NCI-H187 (cell line): ENCODE results near the gene IGFBP6.

ENCODE experiments used
- DNase-seq, 2 experiments: peaks; one replicate each; lab custom pipeline; 2025; lab: John Stamatoyannopoulos, UW

Gene IGFBP6

DNA sequence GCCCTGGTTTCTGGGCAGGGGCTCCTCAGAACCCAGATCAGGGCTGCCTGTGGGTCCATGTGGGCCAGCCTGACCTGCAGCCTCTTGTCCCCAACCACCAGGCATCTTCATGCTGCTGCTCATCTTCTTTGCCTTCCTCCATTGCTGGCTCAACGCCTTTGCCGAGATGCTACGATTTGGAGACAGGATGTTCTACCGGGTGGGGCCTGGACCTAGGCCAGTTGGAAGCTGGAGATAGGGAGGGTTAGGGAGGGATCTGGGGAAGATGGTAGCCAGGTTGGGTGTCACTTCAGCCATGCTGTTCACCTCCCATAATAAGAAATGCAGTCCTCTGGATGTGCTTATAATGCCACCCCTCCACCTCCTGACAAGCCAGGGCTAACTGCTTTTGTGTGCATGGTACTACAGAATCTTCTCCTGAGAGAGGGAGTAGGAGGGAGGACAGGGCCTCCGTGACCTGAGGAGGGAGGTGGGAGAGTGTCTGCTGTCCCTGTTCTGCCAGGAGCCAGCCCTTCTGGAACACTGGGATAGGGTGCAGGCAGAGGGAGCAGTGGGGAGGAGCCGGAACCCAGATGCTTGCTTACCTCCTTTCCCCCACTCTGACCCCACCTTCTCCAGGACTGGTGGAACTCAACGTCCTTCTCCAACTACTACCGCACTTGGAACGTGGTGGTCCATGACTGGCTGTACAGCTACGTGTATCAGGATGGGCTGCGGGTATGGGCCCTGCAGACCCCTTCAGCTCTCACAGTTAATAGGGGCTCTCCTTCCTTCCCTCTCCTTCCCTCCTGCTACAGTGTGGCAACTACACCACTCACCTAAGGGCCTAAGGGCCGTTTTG is 23.4 kb downstream of the IGFBP6 start:
- no peak for DNase-seq

- DNase-seq, result no peak
Observed at GRCh38 chr12:53122961-53123468, 25.5 kb downstream of the IGFBP6 start.

DNA sequence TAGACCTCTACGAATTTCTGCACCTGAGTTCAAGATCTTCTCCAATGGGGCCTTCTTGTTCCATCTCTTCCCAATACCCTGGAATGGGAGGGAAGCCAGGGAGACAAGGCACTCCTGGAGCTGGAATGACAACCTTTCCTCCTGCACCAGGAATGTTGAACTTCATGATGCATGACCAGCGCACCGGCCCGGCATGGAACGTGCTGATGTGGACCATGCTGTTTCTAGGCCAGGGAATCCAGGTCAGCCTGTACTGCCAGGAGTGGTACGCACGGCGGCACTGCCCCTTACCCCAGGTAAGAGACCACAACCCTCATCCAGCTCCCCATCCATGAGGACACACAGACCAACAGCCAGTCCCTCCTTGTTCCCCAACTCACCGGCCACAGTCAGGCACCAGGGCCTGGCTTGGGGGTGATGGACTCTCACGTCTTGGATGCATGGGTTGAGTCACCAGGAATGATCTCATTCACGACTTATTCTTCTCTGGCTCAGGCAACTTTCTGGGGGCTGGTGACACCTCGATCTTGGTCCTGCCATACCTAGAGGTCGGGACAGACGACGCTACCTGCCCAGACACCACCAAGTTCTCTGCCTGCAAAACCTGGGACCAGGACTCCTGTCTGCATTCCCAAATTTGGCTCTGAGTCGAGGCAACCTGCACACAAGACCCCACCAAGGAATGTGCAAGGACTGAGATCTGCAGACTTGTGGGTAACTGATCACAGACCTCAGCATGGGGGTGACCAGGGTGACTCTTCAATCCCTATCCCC is 26.3 kb downstream of the IGFBP6 start:
- DNase-seq, result no peak

- no peak for DNase-seq
Observed at GRCh38 chr12:53124352-53124723, 26.9 kb downstream of the IGFBP6 start.

GRCh38 chr12:53127169-53127568 is 29.7 kb downstream of the IGFBP6 start:
- DNase-seq, result no peak

GRCh38 chr12:53128780-53129569 is 31.5 kb downstream of the IGFBP6 start:
- no peak for DNase-seq

DNA sequence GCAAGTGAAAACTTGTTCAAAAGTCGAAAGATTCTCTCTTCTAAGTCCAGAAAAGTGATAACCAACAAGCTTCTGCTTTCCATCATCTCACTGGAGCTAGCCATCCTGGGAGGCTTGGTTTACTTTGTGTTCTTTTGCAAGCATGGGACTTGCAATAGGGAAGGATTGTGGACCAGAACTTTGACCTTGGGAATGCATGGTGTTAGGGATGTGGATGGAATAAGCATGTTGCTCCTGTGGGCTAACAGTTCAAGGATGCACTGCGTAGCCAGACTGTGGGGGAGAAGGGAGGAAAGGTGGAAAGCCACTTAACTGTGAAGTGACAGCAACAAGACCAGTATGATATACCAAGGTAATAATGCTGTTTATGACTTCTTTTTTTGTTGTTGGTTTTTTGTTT is 34.4 kb downstream of the IGFBP6 start:
- DNase-seq, result no peak

GRCh38 chr12:53133722-53134121 is 36.3 kb downstream of the IGFBP6 start:
- DNase-seq, result no peak

- DNase-seq, result no peak
Observed at GRCh38 chr12:53143355-53143754, 45.9 kb downstream of the IGFBP6 start.

DNA sequence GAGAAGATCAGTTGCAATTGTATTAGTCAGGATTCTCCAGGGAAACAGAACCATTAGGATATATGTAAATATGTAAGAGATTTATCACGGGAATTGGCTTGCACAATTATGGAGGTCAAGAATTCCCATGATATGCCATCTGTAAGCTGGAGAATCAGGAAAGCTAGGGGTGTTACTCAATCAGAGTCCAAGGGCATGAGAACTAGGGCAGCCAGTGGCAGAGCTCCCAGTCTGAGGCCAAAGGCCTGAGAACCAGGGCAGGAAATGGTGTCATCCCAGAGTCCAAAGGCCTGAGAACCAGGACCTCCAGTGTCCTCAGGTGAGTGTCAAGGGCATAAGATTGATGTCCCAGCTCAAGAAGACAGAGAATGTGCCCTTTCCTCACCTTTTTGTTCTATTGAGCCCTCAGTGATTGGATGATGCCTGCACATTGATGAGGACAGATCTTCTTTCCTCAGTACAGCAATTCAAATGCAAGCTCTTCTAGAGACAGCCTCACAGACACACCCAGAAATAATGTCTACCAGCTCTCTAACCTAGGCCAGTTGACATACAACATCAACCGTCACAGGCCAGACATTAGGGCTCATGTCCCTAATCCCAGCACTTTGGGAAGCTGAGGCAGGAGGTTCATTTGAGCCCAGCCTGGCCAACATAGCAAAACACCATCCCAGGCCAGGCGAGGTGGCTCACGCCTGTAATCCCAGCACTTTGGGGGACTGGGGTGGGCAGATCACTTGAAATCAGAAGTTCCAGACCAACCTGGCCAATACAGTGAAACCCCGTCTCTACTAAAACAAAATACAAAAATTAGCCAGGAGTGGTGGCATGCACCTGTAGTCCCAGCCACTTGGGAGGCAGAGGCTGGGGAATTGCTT is 48.2 kb downstream of the IGFBP6 start:
- no peak for DNase-seq

GRCh38 chr12:53147181-53147580 is 49.7 kb downstream of the IGFBP6 start:
- DNase-seq, result no peak

GRCh38 chr12:53147653-53148052 is 50.2 kb downstream of the IGFBP6 start:
- no peak for DNase-seq

DNA sequence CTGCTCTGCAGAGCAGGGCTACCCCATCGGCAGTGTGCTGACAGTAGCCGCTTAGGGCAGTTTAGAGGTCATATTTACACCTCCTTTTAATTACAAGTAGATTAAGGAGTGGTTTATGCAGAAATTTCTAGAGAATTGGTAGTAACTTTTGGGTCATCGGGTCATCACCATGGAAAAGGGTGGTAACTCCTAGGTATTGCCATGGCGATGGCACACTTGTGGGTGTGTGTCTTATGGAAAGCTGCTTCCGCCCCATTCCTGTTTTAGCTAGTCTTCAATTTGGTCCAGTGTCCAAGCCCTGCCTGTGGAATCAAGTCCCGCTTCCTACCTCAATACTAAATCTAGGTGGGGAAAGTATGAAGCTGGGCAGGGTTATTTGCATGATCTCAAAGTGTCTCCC is 53.6 kb downstream of the IGFBP6 start:
- no peak for DNase-seq
